Measurements from ENCODE around the gene PADI3. TPM values are rescaled to one million over a fixed set of nuclear protein-coding genes. Genes with fewer than 3 reads are reported as not detected.

PADI3 gene
- total RNA-seq, 2 donors from 2014 or later, result not detected

GRCh38 chr1:17245816-17246325 is 3.0 kb upstream of the PADI3 start:
- Histone ChIP-seq H3K9me3 (no peaks in the 10 kb centered on the region), H3K4me1 (no peaks in the 10 kb centered on the region), H3K27me3 (no peaks in the 10 kb centered on the region), H3K4me3 (no peak overlapping the region), H3K27ac (no peak overlapping the region), H3K36me3 (no peaks in the 10 kb centered on the region)
- no peak for TF ChIP-seq CTCF (IDR thresholded peaks at IDR 0.05)
- no peak for DNase-seq (ENCODE audit: low spot score)

- H3K9me3 ChIP-seq, result no peaks in the 10 kb centered on the region
- no peaks in the 10 kb centered on the region for H3K27me3 ChIP-seq
- H3K36me3 ChIP-seq, result no peaks in the 10 kb centered on the region
- no peak overlapping the region for H3K4me3 ChIP-seq
- no peak for DNase-seq (ENCODE audit: low spot score)
- TF ChIP-seq CTCF (IDR thresholded peaks at IDR 0.05), result no peak
- no peak overlapping the region for H3K27ac ChIP-seq
- H3K4me1 ChIP-seq, result no peaks in the 10 kb centered on the region
These were observed 1.9 kb upstream of the PADI3 start for GRCh38 chr1:17246971-17247370.

- Histone ChIP-seq H3K27me3 (no peaks in the 10 kb centered on the region), H3K9me3 (no peaks in the 10 kb centered on the region), H3K27ac (no peak overlapping the region), H3K36me3 (no peaks in the 10 kb centered on the region), H3K4me3 (no peak overlapping the region), H3K4me1 (no peaks in the 10 kb centered on the region)
- DNase-seq (ENCODE audit: low spot score), result no peak
- no peak for TF ChIP-seq CTCF (IDR thresholded peaks at IDR 0.05)
These were observed 1.7 kb downstream of the PADI3 start for GRCh38 chr1:17250601-17251000.

GRCh38 chr1:17251246-17251645 is 2.3 kb downstream of the PADI3 start:
- Histone ChIP-seq H3K4me1 (no peaks in the 10 kb centered on the region), H3K4me3 (no peak overlapping the region), H3K27me3 (no peaks in the 10 kb centered on the region), H3K9me3 (no peaks in the 10 kb centered on the region), H3K27ac (no peak overlapping the region), H3K36me3 (no peaks in the 10 kb centered on the region)
- no peak for TF ChIP-seq CTCF (IDR thresholded peaks at IDR 0.05)
- DNase-seq (ENCODE audit: low spot score), result no peak

GRCh38 chr1:17251701-17252376 is 2.9 kb downstream of the PADI3 start:
- no peak for TF ChIP-seq CTCF (IDR thresholded peaks at IDR 0.05)
- DNase-seq (ENCODE audit: low spot score), result no peak
- Histone ChIP-seq H3K4me3 (no peak overlapping the region), H3K27me3 (no peaks in the 10 kb centered on the region), H3K27ac (no peak overlapping the region), H3K36me3 (no peaks in the 10 kb centered on the region), H3K4me1 (no peaks in the 10 kb centered on the region), H3K9me3 (no peaks in the 10 kb centered on the region)

GRCh38 chr1:17255336-17255735 is 6.4 kb downstream of the PADI3 start:
- no peaks in the 10 kb centered on the region for H3K4me1 ChIP-seq
- H3K9me3 ChIP-seq, result no peaks in the 10 kb centered on the region
- no peaks in the 10 kb centered on the region for H3K36me3 ChIP-seq
- DNase-seq (ENCODE audit: low spot score), result no peak
- TF ChIP-seq CTCF (IDR thresholded peaks at IDR 0.05), result no peak
- no peak overlapping the region for H3K4me3 ChIP-seq
- no peaks in the 10 kb centered on the region for H3K27me3 ChIP-seq
- no peak overlapping the region for H3K27ac ChIP-seq

Data from right atrium auricular region (tissue), 2 donors.